GM18868 (cell line): ENCODE results near the gene PTPN23.

Experiments used
- ATAC-seq: cut with Tn5 transposase; IDR thresholded peaks from one replicate; pipeline ENCODE4 v1.9.1; 2021; ENCODE audit warnings: mild to moderate bottlenecking, moderate library complexity; ENCODE audit not compliant: unreplicated experiment

PTPN23 gene

DNA sequence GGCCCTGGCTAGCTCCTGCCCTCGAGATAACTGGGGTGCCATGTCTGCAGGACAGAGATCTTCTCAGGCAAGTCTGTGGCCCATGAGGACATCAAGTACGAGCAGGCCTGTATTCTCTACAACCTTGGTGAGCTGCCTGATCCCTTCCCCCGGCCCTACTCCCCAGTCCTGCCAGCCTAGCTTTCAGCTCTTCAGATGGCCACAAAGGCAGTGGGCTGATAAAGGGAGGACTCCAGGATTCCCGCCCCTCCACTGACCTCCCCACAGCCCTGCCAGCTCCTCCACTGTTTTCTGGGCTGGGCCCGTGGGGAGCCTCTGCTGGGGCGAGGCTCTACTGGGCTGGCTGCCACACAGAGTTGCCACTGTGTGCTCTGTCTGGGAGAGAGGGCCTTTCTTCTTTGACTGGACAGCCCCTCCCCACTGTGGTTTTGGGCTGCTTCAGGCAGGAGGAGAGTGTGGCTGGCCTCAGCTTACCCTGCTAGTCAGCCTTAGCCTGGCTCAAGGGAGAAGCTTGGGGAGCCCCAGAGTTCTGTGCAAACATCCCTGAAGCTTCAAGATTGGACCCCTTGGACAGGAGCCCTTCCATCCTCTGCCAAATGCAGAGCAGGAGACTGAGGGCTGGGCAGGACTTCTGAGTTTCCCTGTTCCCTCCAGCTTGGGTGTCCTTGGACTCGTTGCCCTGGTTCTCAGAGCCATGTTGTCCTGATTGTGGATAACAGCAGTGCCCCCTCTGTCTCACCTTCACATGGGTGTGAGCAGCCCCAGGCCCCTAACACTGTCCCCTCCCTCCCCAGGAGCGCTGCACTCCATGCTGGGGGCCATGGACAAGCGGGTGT is 24.4 kb downstream of the PTPN23 start:
- ATAC-seq = no peak

DNA sequence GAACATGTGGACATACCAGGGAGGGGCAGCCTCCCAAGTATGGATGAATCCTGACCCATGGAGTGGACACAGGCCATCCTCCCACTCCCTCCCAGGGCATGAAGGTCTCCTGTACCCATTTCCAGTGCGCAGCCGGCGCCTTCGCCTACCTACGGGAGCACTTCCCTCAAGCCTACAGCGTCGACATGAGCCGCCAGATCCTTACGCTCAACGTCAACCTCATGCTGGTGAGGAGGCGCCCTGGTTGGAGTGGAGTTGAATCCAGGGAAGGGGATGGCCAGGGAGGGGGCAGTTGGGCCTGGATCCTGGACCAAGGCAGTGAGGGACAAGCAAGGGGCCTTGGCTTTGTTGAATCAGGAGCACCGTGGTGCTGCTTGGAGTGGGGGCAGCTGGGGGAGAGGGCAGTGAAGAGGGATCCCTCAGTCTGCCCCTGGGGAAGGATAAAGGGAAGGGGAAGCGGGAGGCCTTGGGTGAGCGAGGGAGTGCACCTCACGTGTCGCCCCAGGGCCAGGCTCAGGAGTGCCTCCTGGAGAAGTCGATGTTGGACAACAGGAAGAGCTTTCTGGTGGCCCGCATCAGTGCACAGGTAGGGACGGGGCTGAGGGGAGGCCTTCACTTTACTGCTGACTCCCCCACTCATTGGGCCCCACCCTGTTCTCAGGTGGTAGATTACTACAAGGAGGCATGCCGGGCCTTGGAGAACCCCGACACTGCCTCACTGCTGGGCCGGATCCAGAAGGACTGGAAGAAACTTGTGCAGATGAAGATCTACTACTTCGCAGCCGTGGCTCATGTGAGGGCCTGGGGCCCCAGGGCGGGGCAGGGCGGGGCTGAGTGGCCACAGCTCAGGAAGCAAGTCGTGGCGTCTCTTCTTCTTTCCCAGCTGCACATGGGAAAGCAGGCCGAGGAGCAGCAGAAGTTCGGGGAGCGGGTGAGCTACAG is 25.3 kb downstream of the PTPN23 start:
- ATAC-seq = no peak

DNA sequence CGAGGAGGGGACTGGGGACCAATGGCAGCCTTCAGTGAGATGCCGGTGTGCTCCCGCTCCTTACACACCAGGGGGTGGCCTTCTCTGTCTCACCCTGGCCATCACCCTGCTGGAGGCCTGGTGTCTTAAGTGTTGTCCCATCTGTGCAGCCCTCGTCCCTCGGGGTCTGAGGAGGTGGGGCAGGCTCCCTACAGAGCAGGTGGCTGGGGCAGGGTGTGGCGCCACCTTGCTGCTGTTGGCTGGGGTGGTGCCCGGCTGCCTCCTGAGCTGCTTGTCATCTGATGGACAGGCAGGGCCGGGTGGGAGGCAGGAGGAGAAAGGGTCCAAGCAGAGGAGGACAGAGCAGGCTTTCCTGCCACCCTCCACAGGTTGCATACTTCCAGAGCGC is 25.9 kb downstream of the PTPN23 start:
- no peak for ATAC-seq

DNA sequence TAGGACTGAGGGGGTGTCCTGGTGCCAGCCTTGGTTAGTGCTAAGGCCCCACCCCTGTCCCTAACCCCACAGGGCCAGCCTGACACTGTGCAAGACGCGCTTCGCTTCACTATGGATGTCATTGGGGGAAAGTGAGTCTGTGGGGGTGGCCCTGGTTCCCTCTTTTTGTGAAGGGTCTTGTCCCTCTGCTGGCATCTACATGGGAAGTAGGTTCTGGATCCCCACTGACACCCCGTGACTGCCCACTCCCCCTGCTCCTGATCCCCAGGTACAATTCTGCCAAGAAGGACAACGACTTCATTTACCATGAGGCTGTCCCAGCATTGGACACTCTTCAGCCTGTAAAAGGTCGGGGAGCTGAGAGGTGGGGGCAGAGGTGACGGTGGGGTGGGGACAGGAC is 26.4 kb downstream of the PTPN23 start:
- ATAC-seq = no peak

DNA sequence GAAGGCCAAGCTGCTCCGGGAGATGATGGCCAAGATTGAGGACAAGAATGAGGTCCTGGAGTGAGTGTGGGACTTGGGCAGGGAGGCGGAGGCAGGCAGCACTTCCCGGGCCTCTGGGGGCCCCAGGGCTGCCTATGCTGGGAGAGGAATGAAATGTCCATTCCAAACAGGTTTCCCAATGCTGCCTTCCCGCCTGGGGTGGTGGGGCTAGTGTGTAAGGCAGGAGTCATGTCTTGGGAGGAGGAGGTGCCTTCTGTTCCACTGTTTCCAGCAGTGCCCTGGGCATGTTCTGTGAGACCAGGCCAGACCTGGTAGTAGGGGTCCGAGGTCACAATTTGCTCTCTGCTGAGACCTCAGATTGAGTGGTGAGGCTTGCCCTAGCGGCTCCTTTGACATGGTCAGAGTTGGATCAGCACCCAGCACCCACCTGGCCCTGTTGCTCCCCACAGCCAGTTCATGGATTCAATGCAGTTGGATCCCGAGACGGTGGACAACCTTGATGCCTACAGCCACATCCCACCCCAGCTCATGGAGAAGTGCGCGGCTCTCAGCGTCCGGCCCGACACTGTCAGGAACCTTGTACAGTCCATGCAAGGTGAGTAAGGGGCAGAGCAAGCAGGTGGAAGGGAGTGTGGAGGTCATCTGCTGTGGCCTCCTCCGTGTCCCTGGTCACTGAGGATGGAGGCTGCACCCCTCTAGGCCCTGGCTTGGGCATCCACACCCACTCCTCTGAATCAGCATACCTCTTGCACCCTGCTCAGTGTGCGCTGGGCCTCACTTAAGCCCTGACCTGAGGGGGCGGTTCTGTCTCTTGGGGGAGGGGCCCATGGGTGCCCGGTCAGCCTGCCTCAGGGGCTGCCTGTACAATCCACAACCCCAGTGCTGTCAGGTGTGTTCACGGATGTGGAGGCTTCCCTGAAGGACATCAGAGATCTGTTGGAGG is 27.3 kb downstream of the PTPN23 start:
- no peak for ATAC-seq

DNA sequence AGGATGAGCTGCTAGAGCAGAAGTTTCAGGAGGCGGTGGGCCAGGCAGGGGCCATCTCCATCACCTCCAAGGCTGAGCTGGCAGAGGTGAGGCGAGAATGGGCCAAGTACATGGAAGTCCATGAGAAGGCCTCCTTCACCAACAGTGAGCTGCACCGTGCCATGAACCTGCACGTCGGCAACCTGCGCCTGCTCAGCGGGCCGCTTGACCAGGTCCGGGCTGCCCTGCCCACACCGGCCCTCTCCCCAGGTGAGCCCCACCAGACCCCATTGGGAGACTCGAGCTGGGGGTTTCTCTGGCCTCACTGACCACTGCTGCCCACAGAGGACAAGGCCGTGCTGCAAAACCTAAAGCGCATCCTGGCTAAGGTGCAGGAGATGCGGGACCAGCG is 28.0 kb downstream of the PTPN23 start:
- ATAC-seq = no peak

DNA sequence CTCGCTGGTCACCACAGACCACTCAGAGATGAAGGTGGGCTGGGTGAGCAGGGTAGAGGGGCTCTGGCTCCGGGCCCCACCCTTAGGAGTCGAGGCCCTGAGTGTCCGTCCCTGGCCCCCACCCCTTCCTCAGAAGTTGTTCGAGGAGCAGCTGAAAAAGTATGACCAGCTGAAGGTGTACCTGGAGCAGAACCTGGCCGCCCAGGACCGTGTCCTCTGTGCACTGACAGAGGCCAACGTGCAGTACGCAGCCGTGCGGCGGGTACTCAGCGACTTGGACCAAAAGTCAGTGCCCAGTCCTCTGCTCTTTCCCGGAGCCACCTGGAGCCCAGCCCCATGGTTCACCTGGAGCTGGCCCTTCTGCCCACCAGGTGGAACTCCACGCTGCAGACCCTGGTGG is 28.5 kb downstream of the PTPN23 start:
- ATAC-seq = no peak

DNA sequence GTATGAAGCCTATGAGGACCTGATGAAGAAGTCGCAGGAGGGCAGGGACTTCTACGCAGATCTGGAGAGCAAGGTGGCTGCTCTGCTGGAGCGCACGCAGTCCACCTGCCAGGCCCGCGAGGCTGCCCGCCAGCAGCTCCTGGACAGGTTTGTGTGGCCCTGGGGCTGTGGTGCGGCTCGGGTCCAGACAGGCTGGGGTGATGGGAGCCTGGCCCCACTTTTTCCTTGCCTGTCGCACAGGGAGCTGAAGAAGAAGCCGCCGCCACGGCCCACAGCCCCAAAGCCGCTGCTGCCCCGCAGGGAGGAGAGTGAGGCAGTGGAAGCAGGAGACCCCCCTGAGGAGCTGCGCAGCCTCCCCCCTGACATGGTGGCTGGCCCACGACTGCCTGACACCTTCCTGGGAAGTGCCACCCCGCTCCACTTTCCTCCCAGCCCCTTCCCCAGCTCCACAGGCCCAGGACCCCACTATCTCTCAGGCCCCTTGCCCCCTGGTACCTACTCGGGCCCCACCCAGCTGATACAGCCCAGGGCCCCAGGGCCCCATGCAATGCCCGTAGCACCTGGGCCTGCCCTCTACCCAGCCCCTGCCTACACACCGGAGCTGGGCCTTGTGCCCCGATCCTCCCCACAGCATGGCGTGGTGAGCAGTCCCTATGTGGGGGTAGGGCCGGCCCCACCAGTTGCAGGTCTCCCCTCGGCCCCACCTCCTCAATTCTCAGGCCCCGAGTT is 29.0 kb downstream of the PTPN23 start:
- no peak for ATAC-seq

DNA sequence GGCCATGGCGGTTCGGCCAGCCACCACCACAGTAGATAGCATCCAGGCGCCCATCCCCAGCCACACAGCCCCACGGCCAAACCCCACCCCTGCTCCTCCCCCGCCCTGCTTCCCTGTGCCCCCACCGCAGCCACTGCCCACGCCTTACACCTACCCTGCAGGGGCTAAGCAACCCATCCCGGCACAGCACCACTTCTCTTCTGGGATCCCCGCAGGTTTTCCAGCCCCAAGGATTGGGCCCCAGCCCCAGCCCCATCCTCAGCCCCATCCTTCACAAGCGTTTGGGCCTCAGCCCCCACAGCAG is 29.5 kb downstream of the PTPN23 start:
- no peak for ATAC-seq

DNA sequence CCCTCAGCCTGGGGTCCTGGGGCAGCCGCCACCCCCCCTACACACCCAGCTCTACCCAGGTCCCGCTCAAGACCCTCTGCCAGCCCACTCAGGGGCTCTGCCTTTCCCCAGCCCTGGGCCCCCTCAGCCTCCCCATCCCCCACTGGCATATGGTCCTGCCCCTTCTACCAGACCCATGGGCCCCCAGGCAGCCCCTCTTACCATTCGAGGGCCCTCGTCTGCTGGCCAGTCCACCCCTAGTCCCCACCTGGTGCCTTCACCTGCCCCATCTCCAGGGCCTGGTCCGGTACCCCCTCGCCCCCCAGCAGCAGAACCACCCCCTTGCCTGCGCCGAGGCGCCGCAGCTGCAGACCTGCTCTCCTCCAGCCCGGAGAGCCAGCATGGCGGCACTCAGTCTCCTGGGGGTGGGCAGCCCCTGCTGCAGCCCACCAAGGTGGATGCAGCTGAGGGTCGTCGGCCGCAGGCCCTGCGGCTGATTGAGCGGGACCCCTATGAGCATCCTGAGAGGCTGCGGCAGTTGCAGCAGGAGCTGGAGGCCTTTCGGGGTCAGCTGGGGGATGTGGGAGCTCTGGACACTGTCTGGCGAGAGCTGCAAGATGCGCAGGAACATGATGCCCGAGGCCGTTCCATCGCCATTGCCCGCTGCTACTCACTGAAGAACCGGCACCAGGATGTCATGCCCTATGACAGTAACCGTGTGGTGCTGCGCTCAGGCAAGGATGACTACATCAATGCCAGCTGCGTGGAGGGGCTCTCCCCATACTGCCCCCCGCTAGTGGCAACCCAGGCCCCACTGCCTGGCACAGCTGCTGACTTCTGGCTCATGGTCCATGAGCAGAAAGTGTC is 30.2 kb downstream of the PTPN23 start:
- ATAC-seq = no peak

DNA sequence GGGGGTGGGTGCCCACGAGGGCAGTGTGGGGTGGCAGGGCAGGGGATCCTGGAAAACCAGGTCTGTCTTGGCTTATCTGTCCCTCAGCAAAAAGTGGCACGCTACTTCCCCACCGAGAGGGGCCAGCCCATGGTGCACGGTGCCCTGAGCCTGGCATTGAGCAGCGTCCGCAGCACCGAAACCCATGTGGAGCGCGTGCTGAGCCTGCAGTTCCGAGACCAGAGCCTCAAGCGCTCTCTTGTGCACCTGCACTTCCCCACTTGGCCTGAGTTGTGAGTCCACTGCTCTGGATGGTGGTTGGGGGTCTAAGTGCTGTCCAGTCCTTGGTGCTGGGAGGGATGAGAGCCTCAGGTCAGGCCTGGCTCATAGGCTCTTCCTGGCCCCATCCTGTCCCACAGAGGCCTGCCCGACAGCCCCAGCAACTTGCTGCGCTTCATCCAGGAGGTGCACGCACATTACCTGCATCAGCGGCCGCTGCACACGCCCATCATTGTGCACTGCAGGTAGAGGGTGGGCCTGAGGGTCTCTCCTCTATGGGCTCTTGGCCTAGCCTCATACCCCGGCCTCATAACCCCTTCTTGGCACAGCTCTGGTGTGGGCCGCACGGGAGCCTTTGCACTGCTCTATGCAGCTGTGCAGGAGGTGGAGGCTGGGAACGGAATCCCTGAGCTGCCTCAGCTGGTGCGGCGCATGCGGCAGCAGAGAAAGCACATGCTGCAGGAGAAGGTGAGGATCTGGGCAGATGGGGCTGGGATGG is 31.1 kb downstream of the PTPN23 start:
- ATAC-seq = no peak

DNA sequence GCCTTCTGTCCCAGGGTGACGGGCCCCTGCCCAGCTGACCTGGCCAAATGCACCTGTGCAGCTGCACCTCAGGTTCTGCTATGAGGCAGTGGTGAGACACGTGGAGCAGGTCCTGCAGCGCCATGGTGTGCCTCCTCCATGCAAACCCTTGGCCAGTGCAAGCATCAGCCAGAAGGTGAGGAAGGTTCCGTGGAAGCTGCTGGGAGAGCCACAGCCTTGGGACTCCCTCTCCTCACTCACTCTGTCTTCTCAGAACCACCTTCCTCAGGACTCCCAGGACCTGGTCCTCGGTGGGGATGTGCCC is 31.6 kb downstream of the PTPN23 start:
- no peak for ATAC-seq

DNA sequence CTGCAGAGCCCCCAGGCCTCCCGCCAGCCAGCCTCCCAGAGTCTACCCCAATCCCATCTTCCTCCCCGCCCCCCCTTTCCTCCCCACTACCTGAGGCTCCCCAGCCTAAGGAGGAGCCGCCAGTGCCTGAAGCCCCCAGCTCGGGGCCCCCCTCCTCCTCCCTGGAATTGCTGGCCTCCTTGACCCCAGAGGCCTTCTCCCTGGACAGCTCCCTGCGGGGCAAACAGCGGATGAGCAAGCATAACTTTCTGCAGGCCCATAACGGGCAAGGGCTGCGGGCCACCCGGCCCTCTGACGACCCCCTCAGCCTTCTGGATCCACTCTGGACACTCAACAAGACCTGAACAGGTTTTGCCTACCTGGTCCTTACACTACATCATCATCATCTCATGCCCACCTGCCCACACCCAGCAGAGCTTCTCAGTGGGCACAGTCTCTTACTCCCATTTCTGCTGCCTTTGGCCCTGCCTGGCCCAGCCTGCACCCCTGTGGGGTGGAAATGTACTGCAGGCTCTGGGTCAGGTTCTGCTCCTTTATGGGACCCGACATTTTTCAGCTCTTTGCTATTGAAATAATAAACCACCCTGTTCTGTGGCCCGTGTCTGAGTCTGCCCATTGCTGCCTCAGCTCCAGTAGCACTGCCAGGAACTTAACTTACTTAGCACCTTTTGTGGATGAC is 32.2 kb downstream of the PTPN23 start:
- ATAC-seq = no peak

DNA sequence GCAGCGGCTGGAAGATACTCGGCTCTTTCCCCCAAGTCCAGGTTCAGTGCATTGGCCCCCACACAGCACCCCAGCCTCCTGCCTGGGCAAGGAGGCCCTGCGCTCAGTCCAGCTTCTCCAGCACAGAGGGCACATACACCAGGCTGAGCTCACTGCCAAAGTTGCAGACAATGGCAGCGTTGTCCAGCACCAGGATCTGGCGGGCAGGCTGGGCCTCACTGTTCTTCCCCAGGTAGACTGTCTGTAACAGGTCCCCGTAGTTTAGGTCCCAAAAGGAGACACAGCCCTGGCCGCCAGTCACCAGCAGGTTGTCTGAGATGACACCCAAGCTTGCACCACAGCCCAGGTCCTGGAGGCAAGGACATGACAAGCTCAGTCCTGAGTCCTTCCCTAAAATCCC is 32.9 kb downstream of the PTPN23 start:
- no peak for ATAC-seq

DNA sequence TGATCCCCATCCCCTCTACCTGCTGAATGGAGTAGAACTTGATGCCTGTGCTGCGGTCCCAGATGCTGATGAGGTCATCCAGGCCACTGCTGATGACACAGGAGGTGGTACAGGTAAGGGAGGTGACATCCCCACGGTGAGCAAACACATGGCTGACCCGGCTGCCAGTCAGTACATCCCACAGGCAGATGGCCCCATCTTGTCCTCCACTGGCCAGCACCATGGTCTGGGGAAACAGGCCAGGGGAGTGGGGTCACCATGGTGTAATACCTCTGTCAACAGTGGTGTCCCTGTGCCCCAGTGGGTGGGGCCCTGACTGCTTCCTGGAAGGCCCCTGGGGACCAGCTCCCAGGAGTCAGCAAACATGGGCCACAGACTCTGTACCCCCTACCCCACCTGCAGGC is 33.3 kb downstream of the PTPN23 start:
- no peak for ATAC-seq

DNA sequence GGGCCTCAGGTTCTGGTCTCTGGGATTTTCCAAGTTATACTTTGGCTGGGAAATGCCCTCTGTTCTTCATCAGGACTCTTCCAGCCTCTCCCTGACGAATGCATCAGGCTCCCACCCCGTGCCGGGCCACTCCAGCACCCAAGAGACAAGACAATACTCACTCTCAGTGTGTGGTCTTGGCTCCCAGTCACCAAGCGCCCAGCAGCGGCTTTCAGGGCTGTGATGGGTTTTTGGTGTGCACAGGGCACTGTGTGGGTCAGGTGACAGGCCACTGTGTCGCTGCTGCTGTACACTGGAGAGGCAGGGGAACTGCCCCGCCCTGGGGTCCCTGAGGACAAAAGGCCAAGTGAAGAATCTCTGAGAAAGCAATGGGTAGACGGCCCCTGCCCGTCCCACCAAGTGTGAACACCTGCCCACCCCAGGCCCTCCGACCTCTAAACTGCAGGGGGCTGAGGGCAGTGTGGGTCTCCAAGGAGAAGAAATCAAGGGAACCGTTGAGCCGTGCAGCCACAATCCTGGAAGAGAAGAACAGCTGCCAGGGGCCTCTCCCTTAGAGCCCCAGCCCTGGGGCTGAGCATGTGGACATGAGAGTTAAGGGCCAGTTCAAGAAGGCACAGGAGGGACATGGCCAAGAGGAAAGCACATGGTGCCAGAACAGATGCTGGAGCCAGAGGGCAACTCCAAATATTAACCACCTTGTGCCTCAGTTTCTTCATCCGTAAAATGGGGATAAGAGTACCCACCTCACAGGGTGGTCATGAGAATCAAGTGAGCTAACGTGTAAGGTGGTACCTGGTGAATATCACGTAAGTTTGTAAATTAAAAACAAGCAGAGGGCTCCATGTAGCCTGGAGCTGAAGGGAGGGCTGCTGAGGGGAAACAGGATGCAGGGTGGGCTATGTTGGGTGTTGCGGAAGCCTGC is 34.1 kb downstream of the PTPN23 start:
- ATAC-seq = no peak

DNA sequence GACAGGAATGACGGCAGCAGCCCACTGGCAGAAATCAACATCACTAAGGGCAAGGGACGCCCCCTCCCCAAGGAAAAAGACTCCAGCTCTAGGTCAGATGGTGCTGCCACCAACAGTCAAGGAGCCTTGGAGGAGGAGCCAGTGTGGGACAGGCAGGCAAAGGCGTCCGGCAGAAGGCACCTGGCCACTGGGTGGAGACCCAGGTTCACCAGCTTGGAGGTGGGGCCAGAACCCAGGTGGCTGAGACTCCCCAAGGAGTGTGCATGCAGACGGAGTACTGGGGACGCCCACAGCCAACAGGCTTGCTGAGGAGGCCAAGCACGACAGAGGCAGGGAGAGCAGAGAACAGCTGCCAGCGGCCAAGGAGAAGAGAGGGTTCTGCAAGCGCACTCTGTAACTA is 35.2 kb downstream of the PTPN23 start:
- ATAC-seq = no peak
